BLaER1 (cell line): ENCODE data around the gene HAUS2.
A peak's percentile ranks its signal among the peaks of the same experiment; 100 is the strongest.
"Not testable (repeated sequence)": the region's sequence is repeated elsewhere in the genome, so short reads cannot be mapped to it uniquely, and the experiment has no call there.

ENCODE experiments used
- H3K27ac ChIP-seq: shearing (Covaris generic); formaldehyde crosslinking; 2 replicates; pipeline ENCODE4 v1.8.1; 2022
- H3K27me3 ChIP-seq: shearing (Covaris generic); formaldehyde crosslinking; 2 replicates; pipeline ENCODE4 v1.8.1; 2022
- H3K36me3 ChIP-seq: shearing (Covaris generic); formaldehyde crosslinking; 2 replicates; pipeline ENCODE4 v1.8.1; 2022
- H3K4me1 ChIP-seq: shearing (Covaris generic); formaldehyde crosslinking; 2 replicates; pipeline ENCODE4 v1.8.1; 2022
- H3K4me2 ChIP-seq: shearing (Covaris generic); formaldehyde crosslinking; 2 replicates; pipeline ENCODE4 v1.8.1; 2022
- H3K4me3 ChIP-seq: shearing (Covaris generic); formaldehyde crosslinking; 2 replicates; pipeline ENCODE4 v1.8.1; 2022
- H3K9ac ChIP-seq: shearing (Covaris generic); formaldehyde crosslinking; 2 replicates; pipeline ENCODE4 v1.8.1; 2022
- H3K9me3 ChIP-seq: shearing (Covaris generic); formaldehyde crosslinking; 2 replicates; pipeline ENCODE4 v1.8.1; 2022
- H4K20me1 ChIP-seq: shearing (Covaris generic); formaldehyde crosslinking; 2 replicates; pipeline ENCODE4 v1.8.1; 2022
- Cebpa-rat ChIP-seq: shearing (Covaris generic); IDR thresholded peaks from 2 replicates; pipeline ENCODE4 v1.8.1; 2022

The HAUS2 gene

DNA sequence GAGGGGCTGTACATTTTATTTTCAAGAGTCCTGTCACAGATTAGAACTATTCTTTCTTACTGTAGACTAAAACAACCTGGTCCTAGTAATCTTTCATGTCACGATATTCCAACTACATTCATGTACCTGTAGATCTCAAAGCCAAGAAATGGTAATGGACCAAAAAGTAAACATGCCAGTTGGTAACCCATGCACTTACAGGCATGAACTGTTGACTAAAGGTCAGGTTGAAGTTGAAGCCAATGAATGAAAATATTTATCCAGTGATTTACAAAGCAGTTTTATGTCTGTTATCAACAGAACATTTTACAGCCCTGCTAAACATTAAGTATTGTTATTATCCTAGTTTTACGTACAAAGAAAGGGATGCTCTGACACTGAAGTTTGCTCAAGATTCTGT, 25.3 kb upstream of the HAUS2 start:
- no peak overlapping the region for H3K4me3 ChIP-seq
- no peak for TF ChIP-seq Cebpa-rat
- no peak overlapping the region for H3K4me2 ChIP-seq
- no peaks in the 10 kb centered on the region for H3K27me3 ChIP-seq
- H3K27ac ChIP-seq, result no peak overlapping the region
- H3K4me1 ChIP-seq, result no peaks in the 10 kb centered on the region
- H4K20me1 ChIP-seq, result no peaks in the 10 kb centered on the region
- H3K36me3 ChIP-seq, result peaks cover 75% of the 10 kb centered on the region
- H3K9me3 ChIP-seq, result no peaks in the 10 kb centered on the region
- no peak overlapping the region for H3K9ac ChIP-seq

DNA sequence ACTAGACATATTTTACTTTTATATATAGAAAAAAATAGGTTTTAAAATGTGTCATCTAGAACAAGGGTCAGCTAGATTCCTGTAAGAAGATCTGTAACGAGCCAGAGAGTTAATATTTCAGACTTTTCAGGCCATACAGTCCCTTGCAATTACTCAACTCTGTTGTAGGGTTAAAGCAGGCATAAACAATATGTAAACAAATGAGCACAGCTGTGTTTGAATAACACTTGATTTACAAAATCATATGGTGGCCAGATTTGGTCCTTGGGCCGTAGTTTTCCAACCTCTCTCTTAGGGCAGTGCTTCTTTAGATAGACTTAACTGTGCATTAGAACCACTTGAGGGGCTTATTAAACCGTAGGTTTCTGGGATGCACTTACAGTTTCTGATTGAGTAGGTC, 19.7 kb upstream of the HAUS2 start:
- Histone ChIP-seq H3K9ac (no peak overlapping the region), H3K27me3 (no peaks in the 10 kb centered on the region), H3K4me1 (no peaks in the 10 kb centered on the region), H4K20me1 (no peaks in the 10 kb centered on the region), H3K9me3 (no peaks in the 10 kb centered on the region), H3K36me3 (peaks cover 75% of the 10 kb centered on the region), H3K4me3 (no peak overlapping the region), H3K4me2 (no peak overlapping the region), H3K27ac (no peak overlapping the region)
- TF ChIP-seq Cebpa-rat, result no peak

DNA sequence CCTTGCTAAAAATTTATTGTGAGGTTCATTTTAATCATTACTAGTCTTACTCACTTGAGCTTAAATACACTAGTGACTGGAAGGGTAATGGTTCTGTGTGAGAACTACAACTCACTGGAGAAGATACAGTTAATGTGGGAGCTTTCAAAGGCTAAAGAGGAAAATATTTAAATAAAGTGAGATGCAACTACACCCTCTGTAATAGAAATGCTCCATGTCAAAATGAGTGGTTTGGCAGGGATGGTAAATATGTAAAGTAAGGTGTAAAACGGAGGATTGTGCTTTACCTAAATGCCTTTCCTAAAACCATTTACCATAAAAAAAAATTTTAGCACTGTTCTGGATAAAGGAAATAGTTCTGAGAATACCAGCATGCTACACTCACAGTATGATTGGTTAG, 15.4 kb upstream of the HAUS2 start:
- H3K27me3 ChIP-seq, result no peaks in the 10 kb centered on the region
- H3K4me2 ChIP-seq, result no peak overlapping the region
- no peak overlapping the region for H3K27ac ChIP-seq
- H4K20me1 ChIP-seq, result no peaks in the 10 kb centered on the region
- peaks cover 89% of the 10 kb centered on the region for H3K36me3 ChIP-seq
- no peak for TF ChIP-seq Cebpa-rat
- no peak overlapping the region for H3K9ac ChIP-seq
- no peak overlapping the region for H3K4me3 ChIP-seq
- no peaks in the 10 kb centered on the region for H3K4me1 ChIP-seq
- no peaks in the 10 kb centered on the region for H3K9me3 ChIP-seq

DNA sequence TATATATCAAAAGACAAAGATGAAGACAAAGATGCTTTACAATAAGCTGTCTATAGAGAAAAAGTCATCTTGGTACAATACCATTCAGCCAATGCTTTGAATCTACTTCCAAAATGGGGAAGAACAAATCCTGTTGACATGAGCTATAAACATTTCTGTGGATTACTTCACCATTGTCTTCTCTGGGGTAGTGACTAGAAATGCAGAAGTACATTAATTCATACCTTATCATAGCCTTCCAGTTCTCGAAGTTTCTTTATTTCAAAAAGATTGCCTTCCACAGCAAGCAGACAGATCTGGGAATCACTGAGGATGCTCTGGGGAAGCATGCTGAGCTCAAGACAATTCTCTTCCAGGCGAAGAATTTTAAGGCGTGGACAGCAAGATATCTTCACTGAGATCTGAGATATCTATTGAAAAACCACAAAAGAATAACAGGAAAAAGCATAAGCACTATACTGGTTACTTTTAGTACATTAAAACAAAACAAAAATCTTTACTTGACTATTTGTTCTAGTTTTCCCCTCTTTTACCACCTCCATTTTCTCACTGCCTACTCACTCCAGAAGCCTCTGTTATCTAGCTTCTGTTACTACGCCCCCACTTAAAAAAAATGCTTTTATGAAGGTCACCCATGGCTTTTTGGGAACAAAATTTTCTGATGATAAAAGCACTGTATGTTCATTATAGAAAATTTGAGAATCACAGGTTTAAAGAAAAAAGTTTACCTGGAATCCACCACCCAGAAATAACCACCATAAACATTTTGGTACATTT, 3.6 kb upstream of the HAUS2 start:
- Histone ChIP-seq H3K27ac (no peak overlapping the region), H3K9me3 (no peaks in the 10 kb centered on the region), H3K27me3 (no peaks in the 10 kb centered on the region), H3K4me1 (peaks cover 31% of the 10 kb centered on the region), H4K20me1 (no peaks in the 10 kb centered on the region), H3K9ac (no peak overlapping the region), H3K36me3 (peaks cover 55% of the 10 kb centered on the region), H3K4me2 (no peak overlapping the region), H3K4me3 (no peak overlapping the region)
- no peak for TF ChIP-seq Cebpa-rat

DNA sequence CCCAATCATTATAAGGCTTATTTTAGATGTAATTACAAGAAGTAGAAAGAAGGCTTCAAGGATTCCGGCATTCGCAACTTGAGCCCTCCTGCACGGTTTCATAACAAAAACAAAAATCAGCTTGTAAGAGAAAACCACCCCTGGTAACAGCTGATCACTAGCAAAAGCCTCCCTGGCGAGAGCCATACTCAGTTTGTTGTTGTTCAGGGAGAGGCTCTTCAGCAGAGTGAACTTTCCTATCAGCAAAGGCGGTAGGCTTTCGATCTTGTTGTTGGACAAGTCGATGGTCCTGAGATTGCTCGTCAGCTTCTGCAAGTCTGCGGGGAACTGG, 755 bp upstream of the HAUS2 start:
- H3K4me3 ChIP-seq, result peak overlapping the region; percentile 88
- peak overlapping the region; percentile 82 for H3K27ac ChIP-seq
- no peaks in the 10 kb centered on the region for H3K27me3 ChIP-seq
- H3K4me1 ChIP-seq, result peaks cover 44% of the 10 kb centered on the region
- no peak for TF ChIP-seq Cebpa-rat
- H3K9me3 ChIP-seq, result no peaks in the 10 kb centered on the region
- peaks cover 17% of the 10 kb centered on the region; the same call in 1 of the 2 replicates for H4K20me1 ChIP-seq
- peak overlapping the region; percentile 87 for H3K4me2 ChIP-seq
- H3K36me3 ChIP-seq, result peaks cover 39% of the 10 kb centered on the region
- H3K9ac ChIP-seq, result peak overlapping the region; percentile 88

DNA sequence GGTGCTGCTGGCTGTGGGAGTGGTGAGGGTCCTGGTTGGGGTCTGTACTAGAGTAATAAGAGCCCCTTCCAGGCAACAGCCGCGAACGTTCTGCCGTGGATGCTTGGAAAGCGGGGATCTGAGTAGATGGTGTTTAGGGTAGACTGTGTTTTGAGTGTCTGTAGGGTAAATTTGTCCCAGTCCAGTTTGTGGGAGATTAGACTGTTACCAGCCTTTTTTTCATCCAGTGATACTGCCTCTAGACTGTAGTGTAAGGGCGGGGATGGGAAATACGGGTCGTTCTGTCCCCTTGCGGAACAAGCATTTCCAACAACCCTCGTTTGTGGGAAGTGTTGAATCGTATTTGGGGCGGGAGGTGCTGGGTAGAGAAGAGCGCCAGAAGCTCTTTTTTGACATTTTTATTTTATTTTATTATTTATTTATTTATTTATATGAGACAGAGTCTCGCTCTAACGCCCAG, 424 bp downstream of the HAUS2 start:
- Histone ChIP-seq H3K4me3 (peak overlapping the region; percentile 88), H3K4me1 (peaks cover 44% of the 10 kb centered on the region), H3K4me2 (peak overlapping the region; percentile 87), H3K36me3 (peaks cover 40% of the 10 kb centered on the region), H4K20me1 (peaks cover 28% of the 10 kb centered on the region), H3K9ac (peak overlapping the region; percentile 88), H3K9me3 (no peaks in the 10 kb centered on the region), H3K27ac (peak overlapping the region; percentile 82), H3K27me3 (no peaks in the 10 kb centered on the region)
- no peak for TF ChIP-seq Cebpa-rat

DNA sequence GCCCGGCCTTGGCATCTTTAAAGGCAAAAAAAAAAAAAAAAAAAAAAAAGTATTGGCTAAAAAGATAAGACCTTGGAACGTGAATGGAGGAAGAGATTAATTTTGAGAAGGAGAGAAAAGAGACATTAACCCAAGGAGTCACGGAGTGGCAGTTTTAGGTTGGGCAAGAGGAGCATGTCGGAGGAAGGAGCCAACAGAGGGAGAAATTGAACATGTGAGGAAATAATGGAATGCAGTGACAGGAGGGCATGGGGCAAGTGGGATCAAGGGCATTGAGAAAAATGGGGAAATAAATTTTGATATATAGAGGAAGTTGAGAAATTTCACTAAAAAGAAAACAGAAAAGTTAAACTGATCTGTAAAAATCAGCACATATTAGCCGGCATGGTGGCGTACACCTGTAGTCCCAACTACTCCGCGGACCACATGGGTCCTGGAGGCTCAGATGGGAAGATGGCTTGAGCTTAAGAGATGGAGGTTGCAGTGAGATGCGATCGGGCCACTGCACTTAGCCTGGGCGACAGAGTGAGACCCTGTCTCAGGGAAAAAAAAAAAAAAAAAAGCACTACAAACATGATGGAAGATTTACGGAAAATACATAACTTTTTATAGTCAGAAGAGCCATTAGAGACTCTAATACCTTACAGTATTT, 1.2 kb downstream of the HAUS2 start:
- Histone ChIP-seq H3K36me3 (peaks cover 38% of the 10 kb centered on the region), H3K9me3 (no peaks in the 10 kb centered on the region), H4K20me1 (peaks cover 36% of the 10 kb centered on the region), H3K27me3 (no peaks in the 10 kb centered on the region), H3K9ac (peak overlapping the region; percentile 88), H3K4me2 (peak overlapping the region; percentile 87), H3K27ac (peak overlapping the region; percentile 82), H3K4me3 (peak overlapping the region; percentile 88), H3K4me1 (peaks cover 44% of the 10 kb centered on the region)
- TF ChIP-seq Cebpa-rat, result no peak

DNA sequence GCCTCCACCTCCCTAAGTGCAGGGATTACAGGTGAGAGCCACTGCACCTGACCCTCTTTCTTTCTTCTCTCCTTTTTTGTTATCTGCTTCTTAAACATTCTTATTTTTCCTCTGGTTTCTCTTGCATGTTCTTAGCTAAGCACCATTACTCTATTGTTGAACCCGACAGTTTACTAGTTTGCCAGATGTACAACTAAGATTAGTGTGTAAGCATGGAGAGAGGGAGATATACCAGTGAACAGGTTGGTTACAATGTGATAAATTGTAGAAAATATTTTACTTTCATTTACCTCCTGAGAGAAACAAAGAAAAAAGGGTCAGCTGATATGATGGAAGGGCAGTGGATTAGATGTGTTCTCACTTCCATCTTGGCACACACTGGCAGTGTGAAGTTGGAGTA, 4.9 kb downstream of the HAUS2 start:
- no peak for TF ChIP-seq Cebpa-rat
- H3K4me1 ChIP-seq, result peaks cover 19% of the 10 kb centered on the region
- no peak overlapping the region; the same call in 1 of the 2 replicates for H3K9ac ChIP-seq
- H4K20me1 ChIP-seq, result peaks cover 48% of the 10 kb centered on the region
- H3K4me3 ChIP-seq, result no peak overlapping the region
- peaks cover 56% of the 10 kb centered on the region for H3K36me3 ChIP-seq
- H3K27me3 ChIP-seq, result no peaks in the 10 kb centered on the region
- H3K4me2 ChIP-seq, result no peak overlapping the region
- no peaks in the 10 kb centered on the region; the same call in 1 of the 2 replicates for H3K9me3 ChIP-seq
- H3K27ac ChIP-seq, result no peak overlapping the region

DNA sequence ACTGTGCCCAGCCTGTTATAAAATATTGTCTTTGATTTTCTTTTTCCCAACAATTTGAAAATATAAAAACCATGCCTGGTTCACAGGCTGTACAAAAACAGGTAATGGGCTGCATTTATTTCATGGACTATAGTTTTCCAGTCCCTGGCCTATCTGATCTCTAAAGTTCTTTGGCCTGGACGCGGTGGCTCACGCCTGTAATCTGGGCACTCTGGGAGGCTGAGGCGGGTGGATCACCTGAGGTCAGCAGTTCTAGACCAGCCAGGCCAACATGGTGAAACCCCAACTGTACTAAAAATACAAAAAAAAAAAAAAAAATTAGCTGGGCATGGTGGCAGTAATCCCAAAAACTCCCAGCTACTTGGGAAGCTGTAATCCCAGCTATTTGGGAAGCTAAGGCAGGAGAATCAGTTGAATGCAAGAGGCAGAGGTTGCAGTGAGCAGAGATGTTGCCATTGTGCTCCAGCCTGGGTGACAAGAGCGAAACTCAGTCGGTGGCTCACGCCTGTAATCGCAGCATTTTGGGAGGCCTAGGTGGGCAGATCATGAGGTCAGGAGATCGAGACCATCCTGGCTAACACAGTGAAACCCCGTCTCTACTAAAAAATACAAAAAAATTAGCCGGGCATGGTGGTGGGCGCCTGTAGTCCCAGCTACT, 8.0 kb downstream of the HAUS2 start:
- H3K9me3 ChIP-seq, H3K4me1 ChIP-seq, H3K4me3 ChIP-seq, H3K4me2 ChIP-seq, H3K27ac ChIP-seq, H3K27me3 ChIP-seq, H3K9ac ChIP-seq: not testable (repeated sequence)
- Histone ChIP-seq H4K20me1 (peaks cover 50% of the 10 kb centered on the region), H3K36me3 (peaks cover 84% of the 10 kb centered on the region)

DNA sequence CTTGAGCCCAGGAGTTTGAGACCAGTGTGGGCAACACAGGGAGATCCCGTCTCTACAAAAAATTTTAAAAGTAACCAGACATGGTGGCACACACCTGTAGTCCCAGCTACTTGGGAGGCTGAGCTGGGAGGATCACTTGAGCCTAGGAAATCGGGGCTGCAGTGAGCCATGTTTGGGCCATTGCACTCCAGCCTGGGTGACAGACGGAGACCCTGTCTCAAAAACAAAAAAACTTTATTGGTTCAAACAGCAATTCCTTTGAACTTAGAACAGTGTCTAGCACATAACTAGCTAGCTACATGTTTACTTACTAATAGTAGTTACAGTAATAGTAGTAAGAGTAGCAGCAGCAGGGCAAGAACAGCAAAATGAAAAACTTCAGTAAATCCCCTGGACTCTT, 10.1 kb downstream of the HAUS2 start:
- Histone ChIP-seq H3K36me3 (peaks cover 90% of the 10 kb centered on the region), H3K9ac (no peak overlapping the region), H3K27ac (no peak overlapping the region), H3K27me3 (no peaks in the 10 kb centered on the region), H3K4me2 (no peak overlapping the region), H3K9me3 (no peaks in the 10 kb centered on the region; the same call in 1 of the 2 replicates), H3K4me1 (no peaks in the 10 kb centered on the region), H4K20me1 (peaks cover 30% of the 10 kb centered on the region), H3K4me3 (no peak overlapping the region)
- no peak for TF ChIP-seq Cebpa-rat
